Rectal smooth muscle tissue (tissue), 1 donor: ENCODE measurements around the gene NANOS3.
A peak's percentile ranks its signal among the peaks of the same experiment; 100 is the strongest.

Experiments
- H3K27ac ChIP-seq: one replicate; pipeline ENCODE4 v1.7.0; 2013; ENCODE audit warnings: low read depth, low read length, inconsistent platforms
- H3K27me3 ChIP-seq: one replicate; pipeline ENCODE4 v1.7.0; 2013; ENCODE audit warnings: low read length; ENCODE audit not compliant: control insufficient read depth, insufficient read depth
- H3K36me3 ChIP-seq: one replicate; pipeline ENCODE4 v1.7.0; 2013; ENCODE audit warnings: low read length; ENCODE audit not compliant: control insufficient read depth, insufficient read depth
- H3K4me1 ChIP-seq: one replicate; pipeline ENCODE4 v1.7.0; 2013; ENCODE audit warnings: low read length; ENCODE audit not compliant: control insufficient read depth, insufficient read depth
- H3K4me3 ChIP-seq: one replicate; pipeline ENCODE4 v1.7.0; 2013; ENCODE audit warnings: low read length
- H3K9ac ChIP-seq: one replicate; pipeline ENCODE4 v1.7.0; 2013; ENCODE audit warnings: low read length

The NANOS3 gene

GRCh38 chr19:13887018-13887436, 10.1 kb downstream of the NANOS3 start:
- H3K9ac ChIP-seq, result no peak overlapping the region

GRCh38 chr19:13887517-13887916, 10.6 kb downstream of the NANOS3 start:
- H3K9ac ChIP-seq, result no peak overlapping the region
- H3K27me3 ChIP-seq, result no peaks in the 10 kb centered on the region
- H3K4me3 ChIP-seq, result no peak overlapping the region
- H3K36me3 ChIP-seq, result no peaks in the 10 kb centered on the region
- no peaks in the 10 kb centered on the region for H3K4me1 ChIP-seq
- H3K27ac ChIP-seq, result no peak overlapping the region

More at GRCh38 chr19:13887018-13887436, 10.1 kb downstream of the NANOS3 start:
- H3K4me1 ChIP-seq, result no peaks in the 10 kb centered on the region
- no peak overlapping the region for H3K4me3 ChIP-seq
- no peaks in the 10 kb centered on the region for H3K36me3 ChIP-seq
- H3K27ac ChIP-seq, result no peak overlapping the region
- H3K27me3 ChIP-seq, result no peaks in the 10 kb centered on the region

- H3K9ac ChIP-seq, result no peak overlapping the region
- H3K36me3 ChIP-seq, result no peaks in the 10 kb centered on the region
- no peaks in the 10 kb centered on the region for H3K4me1 ChIP-seq
- H3K27me3 ChIP-seq, result no peaks in the 10 kb centered on the region
- H3K4me3 ChIP-seq, result no peak overlapping the region
- no peak overlapping the region for H3K27ac ChIP-seq
Observed at GRCh38 chr19:13888281-13888680, 11.3 kb downstream of the NANOS3 start.

GRCh38 chr19:13890136-13890535, 13.2 kb downstream of the NANOS3 start:
- Histone ChIP-seq H3K27me3 (no peaks in the 10 kb centered on the region), H3K36me3 (no peaks in the 10 kb centered on the region), H3K27ac (no peak overlapping the region), H3K4me1 (no peaks in the 10 kb centered on the region), H3K9ac (no peak overlapping the region), H3K4me3 (no peak overlapping the region)

- H3K27me3 ChIP-seq, result no peaks in the 10 kb centered on the region
- H3K4me1 ChIP-seq, result no peaks in the 10 kb centered on the region
- no peaks in the 10 kb centered on the region for H3K36me3 ChIP-seq
- no peak overlapping the region for H3K9ac ChIP-seq
- H3K4me3 ChIP-seq, result no peak overlapping the region
- no peak overlapping the region for H3K27ac ChIP-seq
Observed at GRCh38 chr19:13892870-13893269, 15.9 kb downstream of the NANOS3 start.

GRCh38 chr19:13894552-13894951, 17.6 kb downstream of the NANOS3 start:
- Histone ChIP-seq H3K27ac (no peak overlapping the region), H3K36me3 (no peaks in the 10 kb centered on the region), H3K9ac (no peak overlapping the region), H3K27me3 (no peaks in the 10 kb centered on the region), H3K4me1 (no peaks in the 10 kb centered on the region), H3K4me3 (no peak overlapping the region)

- H3K27ac ChIP-seq, result no peak overlapping the region
- no peaks in the 10 kb centered on the region for H3K36me3 ChIP-seq
- H3K4me1 ChIP-seq, result no peaks in the 10 kb centered on the region
- H3K27me3 ChIP-seq, result no peaks in the 10 kb centered on the region
- no peak overlapping the region for H3K4me3 ChIP-seq
- no peak overlapping the region for H3K9ac ChIP-seq
Observed at GRCh38 chr19:13896227-13896626, 19.3 kb downstream of the NANOS3 start.

GRCh38 chr19:13899393-13899792, 22.5 kb downstream of the NANOS3 start:
- Histone ChIP-seq H3K4me3 (no peak overlapping the region), H3K9ac (no peak overlapping the region), H3K27ac (no peak overlapping the region), H3K27me3 (no peaks in the 10 kb centered on the region), H3K4me1 (no peaks in the 10 kb centered on the region), H3K36me3 (no peaks in the 10 kb centered on the region)

- no peak overlapping the region for H3K9ac ChIP-seq
- no peaks in the 10 kb centered on the region for H3K36me3 ChIP-seq
- no peaks in the 10 kb centered on the region for H3K4me1 ChIP-seq
- H3K4me3 ChIP-seq, result no peak overlapping the region
- no peaks in the 10 kb centered on the region for H3K27me3 ChIP-seq
- no peak overlapping the region for H3K27ac ChIP-seq
Observed at GRCh38 chr19:13899912-13900584, 23.1 kb downstream of the NANOS3 start.

- peaks cover 7% of the 10 kb centered on the region for H3K4me1 ChIP-seq
Observed at GRCh38 chr19:13902993-13903555, 26.1 kb downstream of the NANOS3 start.

GRCh38 chr19:13905634-13906520, 28.9 kb downstream of the NANOS3 start, which contains the start of the genes BRME1 and CC2D1A:
Gene BRME1, minus strand, starts transcription at chr19:13906117. Its CDS starts 1,225 bp downstream, at chr19:13904892.
Gene CC2D1A, plus strand, starts transcription at chr19:13906201. Its CDS starts 241 bp downstream, at chr19:13906442.
- no peak within 1 kb of the TSS for H3K27ac ChIP-seq
- H3K4me3 ChIP-seq, result peak within 1 kb of the TSS; percentile 81
- no peaks in the 10 kb centered on the region for H3K36me3 ChIP-seq
- peaks cover 7% of the 10 kb centered on the region for H3K4me1 ChIP-seq
- H3K27me3 ChIP-seq, result no peaks in the 10 kb centered on the region
- H3K9ac ChIP-seq, result peak within 1 kb of the TSS; percentile 71

More at GRCh38 chr19:13902993-13903555, 26.1 kb downstream of the NANOS3 start:
- Histone ChIP-seq H3K27ac (no peak overlapping the region), H3K9ac (no peak overlapping the region), H3K4me3 (no peak overlapping the region), H3K27me3 (no peaks in the 10 kb centered on the region), H3K36me3 (no peaks in the 10 kb centered on the region)

GRCh38 chr19:13906521-13906904, 29.6 kb downstream of the NANOS3 start:
- no peaks in the 10 kb centered on the region for H3K36me3 ChIP-seq
- no peaks in the 10 kb centered on the region for H3K27me3 ChIP-seq
- no peak overlapping the region for H3K27ac ChIP-seq
- peaks cover 7% of the 10 kb centered on the region for H3K4me1 ChIP-seq
- peak overlapping the region; percentile 71 for H3K9ac ChIP-seq
- peak overlapping the region; percentile 81 for H3K4me3 ChIP-seq
